OCI-LY7 (cell line): ENCODE measurements around the gene FGF18.

ENCODE experiments used
- CTCF ChIP-seq: fragments of 200-600 bp; sonication (generic); conservative IDR thresholded peaks from 2 replicates; pipeline ENCODE4 v1.5.1; 2014; ENCODE audit warnings: mild to moderate bottlenecking, antibody characterized with exemption, low read length, moderate library complexity, mixed read lengths
- EZH2phosphoT487 ChIP-seq: fragments of 200-600 bp; sonication (generic); IDR thresholded peaks from 2 replicates; pipeline ENCODE4 v1.6.1; 2018; ENCODE audit warnings: low read depth, borderline replicate concordance, mild to moderate bottlenecking, mixed run types, antibody characterized with exemption, low read length, moderate library complexity, mixed read lengths

GRCh38 chr5:171400169-171400568 is 19.3 kb upstream of the FGF18 start:
- TF ChIP-seq CTCF, result no peak
- TF ChIP-seq EZH2phosphoT487, result no peak
